GM18868 (cell line): ENCODE results near the gene SCYGR4.
"Not testable (repeated sequence)": the region's sequence is repeated elsewhere in the genome, so short reads cannot be mapped to it uniquely, and the experiment has no call there.

Experiments used
- ATAC-seq: cut with Tn5 transposase; IDR thresholded peaks from one replicate; pipeline ENCODE4 v1.9.1; 2021; ENCODE audit warnings: mild to moderate bottlenecking, moderate library complexity; ENCODE audit not compliant: unreplicated experiment

Gene SCYGR4

GRCh38 chr2:227617316-227618230 lies at the start of gene SCYGR4:
Gene SCYGR4, plus strand, starts transcription at chr2:227617498. Its CDS starts 0 bp downstream, at chr2:227617498.
- ATAC-seq: no peak

- ATAC-seq: no peak
Measured at GRCh38 chr2:227568852-227569169, 48.5 kb upstream of the SCYGR4 start.

GRCh38 chr2:227570615-227571014 lies 46.7 kb upstream of the SCYGR4 start:
- no peak for ATAC-seq

GRCh38 chr2:227576110-227576509 lies 41.2 kb upstream of the SCYGR4 start:
- no peak for ATAC-seq

GRCh38 chr2:227576812-227577211 lies 40.5 kb upstream of the SCYGR4 start:
- no peak for ATAC-seq

GRCh38 chr2:227577555-227577954 lies 39.7 kb upstream of the SCYGR4 start:
- no peak for ATAC-seq

- ATAC-seq: no peak
Measured at GRCh38 chr2:227578642-227579041, 38.7 kb upstream of the SCYGR4 start.

GRCh38 chr2:227579791-227580190 lies 37.5 kb upstream of the SCYGR4 start:
- ATAC-seq: no peak

- no peak for ATAC-seq
Measured at GRCh38 chr2:227582369-227582768, 34.9 kb upstream of the SCYGR4 start.

- peak; percentile 94 for ATAC-seq
Measured at GRCh38 chr2:227592694-227593387, 24.5 kb upstream of the SCYGR4 start.

GRCh38 chr2:227595797-227596196 lies 21.5 kb upstream of the SCYGR4 start:
- ATAC-seq: no peak

GRCh38 chr2:227597036-227597435 lies 20.3 kb upstream of the SCYGR4 start:
- no peak for ATAC-seq

- no peak for ATAC-seq
Measured at GRCh38 chr2:227597998-227598397, 19.3 kb upstream of the SCYGR4 start.

- ATAC-seq: not testable (repeated sequence)
Measured at GRCh38 chr2:227598835-227599503, 18.3 kb upstream of the SCYGR4 start, which contains the start of gene SCYGR2. Gene SCYGR2, plus strand, starts transcription at chr2:227598893. Its CDS starts 0 bp downstream, at chr2:227598893.

GRCh38 chr2:227602358-227602757 lies 14.9 kb upstream of the SCYGR4 start:
- ATAC-seq: no peak

- ATAC-seq: no peak
Measured at GRCh38 chr2:227606476-227606875, 10.8 kb upstream of the SCYGR4 start.

GRCh38 chr2:227607941-227608340 lies 9.4 kb upstream of the SCYGR4 start:
- ATAC-seq: no peak

- ATAC-seq: peak; percentile 68
Measured at GRCh38 chr2:227608561-227609338, 8.5 kb upstream of the SCYGR4 start.

GRCh38 chr2:227610123-227610522 lies 7.2 kb upstream of the SCYGR4 start:
- ATAC-seq: peak; percentile 40

- no peak for ATAC-seq
Measured at GRCh38 chr2:227612546-227613271, 4.6 kb upstream of the SCYGR4 start.
